Measurements from ENCODE around the gene NREP.

Gene NREP

GRCh38 chr5:111779260-111779921 is 22.4 kb upstream of the NREP start:
- FAIRE-seq (no peak), DNase-seq (ENCODE audit: insufficient read length, low spot score) (no peak)
- no peak for TF ChIP-seq POLR2A (IDR thresholded peaks at IDR 0.05; ENCODE audit: low read depth, low read length)

- DNase-seq (ENCODE audit: insufficient read length, low spot score) (no peak), FAIRE-seq (no peak)
- no peak for TF ChIP-seq POLR2A (IDR thresholded peaks at IDR 0.05; ENCODE audit: low read depth, low read length)
Measured at GRCh38 chr5:111776913-111777781, 20.2 kb upstream of the NREP start.

GRCh38 chr5:111775224-111775623 is 18.2 kb upstream of the NREP start:
- FAIRE-seq (no peak), DNase-seq (ENCODE audit: insufficient read length, low spot score) (no peak)
- TF ChIP-seq POLR2A (IDR thresholded peaks at IDR 0.05; ENCODE audit: low read depth, low read length) = no peak

- FAIRE-seq (peak; percentile 88), DNase-seq (ENCODE audit: insufficient read length, low spot score) (no peak)
- TF ChIP-seq POLR2A (IDR thresholded peaks at IDR 0.05; ENCODE audit: low read depth, low read length) = no peak
Measured at GRCh38 chr5:111774525-111774924, 17.5 kb upstream of the NREP start.

DNA sequence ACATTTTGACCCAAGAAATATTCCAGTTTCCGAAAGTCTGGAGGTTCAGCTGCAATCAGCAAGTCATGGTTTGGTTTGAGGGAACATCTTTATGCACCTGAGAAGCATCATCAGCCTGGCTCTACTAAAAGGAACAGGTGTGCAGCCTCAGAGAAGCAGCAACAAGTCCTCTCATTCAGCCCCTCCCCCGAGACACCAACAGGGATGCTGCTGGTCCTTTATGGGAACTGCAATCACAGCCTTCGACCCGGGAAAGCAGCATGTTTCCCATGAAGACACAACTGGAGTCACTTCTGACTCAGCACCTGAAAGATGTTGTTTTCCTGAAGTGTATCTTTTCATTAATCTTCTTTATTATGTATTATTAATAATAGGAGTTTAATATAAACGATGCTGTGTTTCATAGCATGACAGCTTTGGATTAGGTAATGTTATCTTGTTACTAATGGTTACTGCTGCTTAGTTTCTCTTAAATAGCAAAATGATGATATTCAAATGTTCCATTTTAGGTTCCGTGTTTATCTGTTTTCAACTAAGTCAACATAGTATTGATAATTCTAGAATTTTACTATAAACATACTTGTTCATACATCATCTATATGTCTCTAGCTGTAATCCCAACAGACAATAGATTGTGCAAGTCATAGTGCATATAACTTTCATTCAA is 15.6 kb upstream of the NREP start:
- FAIRE-seq (no peak), DNase-seq (ENCODE audit: insufficient read length, low spot score) (no peak)
- TF ChIP-seq POLR2A (IDR thresholded peaks at IDR 0.05; ENCODE audit: low read depth, low read length) = no peak

GRCh38 chr5:111769541-111769940 is 12.5 kb upstream of the NREP start:
- FAIRE-seq (no peak), DNase-seq (ENCODE audit: insufficient read length, low spot score) (no peak)
- no peak for TF ChIP-seq POLR2A (IDR thresholded peaks at IDR 0.05; ENCODE audit: low read depth, low read length)

GRCh38 chr5:111765613-111766571 is 8.9 kb upstream of the NREP start:
- DNase-seq (ENCODE audit: insufficient read length, low spot score) (no peak), FAIRE-seq (no peak)
- no peak for TF ChIP-seq POLR2A (IDR thresholded peaks at IDR 0.05; ENCODE audit: low read depth, low read length)

GRCh38 chr5:111764019-111764418 is 7.0 kb upstream of the NREP start:
- FAIRE-seq = no peak
- no peak for TF ChIP-seq POLR2A (IDR thresholded peaks at IDR 0.05; ENCODE audit: low read depth, low read length)
- DNase-seq (ENCODE audit: insufficient read length, low spot score) = no peak

DNA sequence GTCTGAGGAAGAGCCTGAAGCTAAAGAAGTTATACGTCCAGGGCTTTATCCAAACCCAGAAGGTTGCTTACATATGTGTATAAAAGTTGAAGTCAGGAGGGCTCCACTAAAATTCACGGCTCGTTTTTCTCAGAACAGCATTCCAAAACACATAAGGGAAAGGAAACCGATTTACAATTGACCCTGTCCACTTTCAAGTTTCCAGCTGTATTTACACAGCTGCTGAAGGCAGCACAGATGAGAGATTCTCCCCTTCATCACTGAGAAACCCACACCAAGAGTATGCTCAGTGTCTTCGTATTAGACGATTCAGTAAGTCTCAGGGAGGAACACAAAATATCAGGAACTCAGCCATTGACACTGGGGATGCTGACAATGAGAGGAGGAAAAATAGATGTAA is 5.9 kb upstream of the NREP start:
- TF ChIP-seq POLR2A (IDR thresholded peaks at IDR 0.05; ENCODE audit: low read depth, low read length) = no peak
- no peak for DNase-seq (ENCODE audit: insufficient read length, low spot score)
- FAIRE-seq = no peak

GRCh38 chr5:111758284-111758628 is 1.3 kb upstream of the NREP start:
- FAIRE-seq (no peak), DNase-seq (ENCODE audit: insufficient read length, low spot score) (no peak)
- TF ChIP-seq POLR2A (IDR thresholded peaks at IDR 0.05; ENCODE audit: low read depth, low read length) = no peak

GRCh38 chr5:111757355-111758283 is 625 bp upstream of the NREP start:
- TF ChIP-seq POLR2A (IDR thresholded peaks at IDR 0.05; ENCODE audit: low read depth, low read length) = peak; percentile 36
- DNase-seq (ENCODE audit: insufficient read length, low spot score) (peak; percentile 58), FAIRE-seq (peak; percentile 94)

DNA sequence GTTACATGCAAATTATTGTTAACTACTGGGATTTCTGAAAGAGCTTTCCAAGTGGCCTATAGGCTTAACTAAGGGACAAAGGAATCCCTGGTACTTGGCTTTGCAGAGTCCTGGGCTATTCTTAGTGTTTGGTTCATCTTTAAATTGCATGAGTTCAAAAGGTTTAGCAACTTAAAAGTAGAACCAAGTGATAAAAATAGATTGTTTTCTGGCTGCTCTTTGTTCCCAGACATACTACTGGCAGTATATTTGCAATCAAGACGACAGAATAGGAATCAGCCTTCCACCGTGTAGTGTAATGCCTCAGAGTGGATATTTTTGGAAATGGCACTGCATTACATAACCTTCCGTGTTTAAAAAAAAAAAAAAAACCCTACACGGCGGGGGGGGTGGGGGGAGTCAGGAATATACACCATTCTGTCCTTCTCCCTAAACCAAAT is 1.0 kb downstream of the NREP start:
- DNase-seq (ENCODE audit: insufficient read length, low spot score) (no peak), FAIRE-seq (no peak)
- TF ChIP-seq POLR2A (IDR thresholded peaks at IDR 0.05; ENCODE audit: low read depth, low read length) = no peak
